Transverse colon (tissue), 3 donors: ENCODE measurements around the gene RAD23A.

Source experiments
- CTCF ChIP-seq, 5 experiments: fragments of 200-600 bp in 3 of 5; fragments of 450-650 bp in 2 of 5; sonication (generic) in 3 of 5; IDR thresholded peaks; 1 replicate in 2 of 5; 2 replicates in 3 of 5; pipeline ENCODE4 v1.5.1; 2016 to 2017; ENCODE audit warnings: antibody characterized with exemption in 5 of 5, inconsistent platforms in 3 of 5, mild to moderate bottlenecking in 2 of 5, moderate library complexity in 1 of 5
- EP300 ChIP-seq: sonication (generic); formaldehyde crosslinking; IDR thresholded peaks from one replicate; pipeline ENCODE4 v1.6.1; 2017; ENCODE audit warnings: antibody characterized with exemption, low read depth
- POLR2A ChIP-seq: fragments of 450-650 bp; IDR thresholded peaks from one replicate; pipeline ENCODE4 v1.6.1; 2016; ENCODE audit warnings: antibody characterized with exemption, mild to moderate bottlenecking, moderate library complexity

- TF ChIP-seq CTCF (IDR thresholded peaks at IDR 0.05) (no peak), POLR2A (no peak), EP300 (no peak)
These were observed 1.3 kb downstream of the RAD23A start for GRCh38 chr19:12946731-12947496.
